Measurements from ENCODE around the gene CWC25. TPM values are rescaled to one million over a fixed set of nuclear protein-coding genes. Genes with fewer than 3 reads are reported as not detected.
A peak's percentile ranks its signal among the peaks of the same experiment; 100 is the strongest.

Gene CWC25
- total and polyA plus RNA-seq, 9 of the 15 experiments (the other 6 are each of a cell fraction or from before 2014, with no cell fraction given) = 16.5 to 27.4 (median 23.0) TPM

GRCh38 chr17:38869526-38870258 lies 44.6 kb upstream of the CWC25 start, which contains the start of gene LASP1 (continued):
- TF ChIP-seq PHB2 (IDR thresholded peaks at IDR 0.05; ENCODE audit: low read depth) (no peak), PHB (CRISPR knock-in tag; IDR thresholded peaks at IDR 0.05) (0 out of 2 replicates have a peak, but pooled peaks have one; percentile 77), TCF3 (CRISPR knock-in tag; IDR thresholded peaks at IDR 0.05) (no peak), NEUROD1 (IDR thresholded peaks at IDR 0.05; ENCODE audit: borderline replicate concordance, low read depth, low read length, partially characterized antibody) (peak; percentile 32), SMAD1 (IDR thresholded peaks at IDR 0.05; ENCODE audit: low read depth, low read length, partially characterized antibody) (peak; percentile 49), ATF6 (CRISPR knock-in tag; IDR thresholded peaks at IDR 0.05) (no peak), ZFP1 (CRISPR knock-in tag; IDR thresholded peaks at IDR 0.05) (no peak), TFAP4 (CRISPR knock-in tag; IDR thresholded peaks at IDR 0.05; ENCODE audit: borderline replicate concordance) (peak; percentile 30), TSHZ1 (CRISPR knock-in tag; IDR thresholded peaks at IDR 0.05) (no peak), PBX2 (CRISPR knock-in tag; IDR thresholded peaks at IDR 0.05; ENCODE audit: low read depth) (no peak), PBX2 (tag; conservative IDR thresholded peaks at IDR 0.05; ENCODE audit: low read depth) (no peak), SMAD2 (IDR thresholded peaks at IDR 0.05; ENCODE audit: low read depth, low read length) (no peak), ZFPM2 (CRISPR knock-in tag; IDR thresholded peaks at IDR 0.05) (no peak), TCF15 (CRISPR knock-in tag; IDR thresholded peaks at IDR 0.05) (peak; percentile 39; the same call in 1 of the 2 replicates), SNRNP70 (optimal IDR thresholded peaks at IDR 0.05; ENCODE audit: low read depth, low read length) (no peak), E2F1 (CRISPR knock-in tag; IDR thresholded peaks at IDR 0.05) (peak; percentile 62; the same call in 1 of the 2 replicates), CTBP1 (IDR thresholded peaks at IDR 0.05; ENCODE audit: borderline replicate concordance) (peak; percentile 73)

Measured in K562 (cell line).